Bone marrow (tissue), 2 donors: ENCODE measurements around the gene ME3.

Experiments used
- DNase-seq, 2 donors: peaks; one replicate each; lab custom pipeline; 2025; lab: John Stamatoyannopoulos, UW

Gene ME3

GRCh38 chr11:86672007-86672621 lies at the start of gene ME3:
Gene ME3, minus strand, starts transcription at chr11:86672616.
- peak; percentile 66 to 69 for DNase-seq

- DNase-seq, result no peak
These were observed 49.6 kb upstream of the ME3 start for GRCh38 chr11:86722006-86722405.

- no peak for DNase-seq
These were observed 48.1 kb upstream of the ME3 start for GRCh38 chr11:86720546-86720945.

GRCh38 chr11:86719781-86720463 lies 47.5 kb upstream of the ME3 start:
- DNase-seq, result no peak

GRCh38 chr11:86718999-86719398 lies 46.6 kb upstream of the ME3 start:
- no peak for DNase-seq

GRCh38 chr11:86718521-86718920 lies 46.1 kb upstream of the ME3 start:
- DNase-seq, result no peak

GRCh38 chr11:86717817-86718501 lies 45.5 kb upstream of the ME3 start:
- DNase-seq, result no peak

GRCh38 chr11:86715611-86716010 lies 43.2 kb upstream of the ME3 start:
- no peak for DNase-seq

GRCh38 chr11:86713552-86713951 lies 41.1 kb upstream of the ME3 start:
- DNase-seq, result no peak

GRCh38 chr11:86710936-86711335 lies 38.5 kb upstream of the ME3 start:
- DNase-seq, result no peak

GRCh38 chr11:86708669-86709068 lies 36.3 kb upstream of the ME3 start:
- no peak for DNase-seq

- no peak for DNase-seq
These were observed 34.1 kb upstream of the ME3 start for GRCh38 chr11:86706338-86707131.

GRCh38 chr11:86704710-86705109 lies 32.3 kb upstream of the ME3 start:
- no peak for DNase-seq

- DNase-seq, result no peak
These were observed 31.6 kb upstream of the ME3 start for GRCh38 chr11:86703987-86704386.

- no peak for DNase-seq
These were observed 30.0 kb upstream of the ME3 start for GRCh38 chr11:86702220-86702983.

GRCh38 chr11:86699040-86699791 lies 26.8 kb upstream of the ME3 start:
- DNase-seq, result no peak

- DNase-seq, result no peak
These were observed 26.2 kb upstream of the ME3 start for GRCh38 chr11:86698639-86699038.

GRCh38 chr11:86696451-86696850 lies 24.0 kb upstream of the ME3 start:
- DNase-seq, result no peak

- DNase-seq, result no peak
These were observed 23.6 kb upstream of the ME3 start for GRCh38 chr11:86696004-86696403.

- DNase-seq, result no peak
These were observed 23.0 kb upstream of the ME3 start for GRCh38 chr11:86695373-86695772.

- no peak for DNase-seq
These were observed 21.1 kb upstream of the ME3 start for GRCh38 chr11:86693518-86693917.
